IMR-90 (cell line): ENCODE measurements around the gene SSC4D.

Experiments used
- CEBPB ChIP-seq: IDR thresholded peaks from 2 replicates; pipeline ENCODE4 v1.6.1; 2012; ENCODE audit warnings: low read depth, low read length, improper control_type of control experiment
- POLR2A ChIP-seq: IDR thresholded peaks from 2 replicates; pipeline ENCODE4 v1.6.1; 2012; ENCODE audit warnings: mild to moderate bottlenecking, low read depth, low read length
- RAD21 ChIP-seq: IDR thresholded peaks from 2 replicates; pipeline ENCODE4 v1.6.1; 2012; ENCODE audit warnings: low read length, improper control_type of control experiment
- RFX5 ChIP-seq: IDR thresholded peaks from 2 replicates; pipeline ENCODE4 v1.8.0; 2012; ENCODE audit warnings: low read depth, mild to moderate bottlenecking, low read length, moderate library complexity
- TF ChIP-seq, protein P1 (sequence below): conservative IDR thresholded peaks from 2 replicates; pipeline ENCODE4 v1.5.1; 2012; ENCODE audit warnings: mild to moderate bottlenecking, low read depth, low read length, improper control_type of control experiment
- TF ChIP-seq, protein P2 (sequence below): fragments of 150-350 bp; IDR thresholded peaks from 2 replicates; pipeline ENCODE4 v1.6.1; 2016; ENCODE audit warnings: low read depth, mild to moderate bottlenecking, low read length, moderate library complexity, borderline replicate concordance

DNA sequence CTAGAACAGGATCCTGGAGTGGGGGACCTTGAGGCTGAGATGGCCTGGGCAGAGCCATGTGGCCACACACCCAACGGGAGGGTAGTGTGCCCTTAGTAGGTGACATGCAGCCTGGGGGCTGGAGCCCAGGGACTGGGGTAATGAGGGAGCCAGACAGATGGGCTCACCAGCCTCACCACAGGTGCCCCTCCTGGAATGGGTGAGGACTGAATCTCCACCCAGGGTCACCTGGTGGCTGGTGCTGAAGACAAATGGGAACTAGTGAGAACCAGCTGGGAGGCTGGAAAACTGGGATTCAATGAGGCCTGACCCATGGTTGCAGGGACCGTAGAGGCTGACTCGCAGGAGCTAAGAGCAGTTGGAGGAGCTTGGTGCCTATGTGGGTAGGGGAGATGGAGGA, 21.3 kb upstream of the SSC4D start:
- TF ChIP-seq POLR2A (no peak), CEBPB (no peak), RAD21 (no peak), RFX5 (no peak)
- TF ChIP-seq, protein P1, sequence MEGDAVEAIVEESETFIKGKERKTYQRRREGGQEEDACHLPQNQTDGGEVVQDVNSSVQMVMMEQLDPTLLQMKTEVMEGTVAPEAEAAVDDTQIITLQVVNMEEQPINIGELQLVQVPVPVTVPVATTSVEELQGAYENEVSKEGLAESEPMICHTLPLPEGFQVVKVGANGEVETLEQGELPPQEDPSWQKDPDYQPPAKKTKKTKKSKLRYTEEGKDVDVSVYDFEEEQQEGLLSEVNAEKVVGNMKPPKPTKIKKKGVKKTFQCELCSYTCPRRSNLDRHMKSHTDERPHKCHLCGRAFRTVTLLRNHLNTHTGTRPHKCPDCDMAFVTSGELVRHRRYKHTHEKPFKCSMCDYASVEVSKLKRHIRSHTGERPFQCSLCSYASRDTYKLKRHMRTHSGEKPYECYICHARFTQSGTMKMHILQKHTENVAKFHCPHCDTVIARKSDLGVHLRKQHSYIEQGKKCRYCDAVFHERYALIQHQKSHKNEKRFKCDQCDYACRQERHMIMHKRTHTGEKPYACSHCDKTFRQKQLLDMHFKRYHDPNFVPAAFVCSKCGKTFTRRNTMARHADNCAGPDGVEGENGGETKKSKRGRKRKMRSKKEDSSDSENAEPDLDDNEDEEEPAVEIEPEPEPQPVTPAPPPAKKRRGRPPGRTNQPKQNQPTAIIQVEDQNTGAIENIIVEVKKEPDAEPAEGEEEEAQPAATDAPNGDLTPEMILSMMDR, result no peak
- TF ChIP-seq, protein P2, sequence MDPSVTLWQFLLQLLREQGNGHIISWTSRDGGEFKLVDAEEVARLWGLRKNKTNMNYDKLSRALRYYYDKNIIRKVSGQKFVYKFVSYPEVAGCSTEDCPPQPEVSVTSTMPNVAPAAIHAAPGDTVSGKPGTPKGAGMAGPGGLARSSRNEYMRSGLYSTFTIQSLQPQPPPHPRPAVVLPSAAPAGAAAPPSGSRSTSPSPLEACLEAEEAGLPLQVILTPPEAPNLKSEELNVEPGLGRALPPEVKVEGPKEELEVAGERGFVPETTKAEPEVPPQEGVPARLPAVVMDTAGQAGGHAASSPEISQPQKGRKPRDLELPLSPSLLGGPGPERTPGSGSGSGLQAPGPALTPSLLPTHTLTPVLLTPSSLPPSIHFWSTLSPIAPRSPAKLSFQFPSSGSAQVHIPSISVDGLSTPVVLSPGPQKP, result no peak
